ENCODE measurements around the gene EPDR1.

Gene EPDR1

GRCh38 chr7:37987732-37988131 lies 67.3 kb downstream of the EPDR1 start:
- DNase-seq (ENCODE audit: low read depth), result no peak
- no peak overlapping the region for H3K4me3 ChIP-seq (ENCODE audit: low read depth, low read length)
- TF ChIP-seq CTCF (IDR thresholded peaks at IDR 0.05; ENCODE audit: low read depth, low read length, missing control alignments), result no peak

GRCh38 chr7:37988721-37989650 lies 68.5 kb downstream of the EPDR1 start:
- no peak for DNase-seq (ENCODE audit: low read depth)
- H3K4me3 ChIP-seq (ENCODE audit: low read depth, low read length), result no peak overlapping the region
- no peak for TF ChIP-seq CTCF (IDR thresholded peaks at IDR 0.05; ENCODE audit: low read depth, low read length, missing control alignments)

- no peak for TF ChIP-seq CTCF (IDR thresholded peaks at IDR 0.05; ENCODE audit: low read depth, low read length, missing control alignments)
- no peak overlapping the region for H3K4me3 ChIP-seq (ENCODE audit: low read depth, low read length)
- DNase-seq (ENCODE audit: low read depth), result no peak
Measured at GRCh38 chr7:37990337-37990736, 69.9 kb downstream of the EPDR1 start.

GRCh38 chr7:37993060-37993501 lies 72.6 kb downstream of the EPDR1 start:
- no peak overlapping the region for H3K4me3 ChIP-seq (ENCODE audit: low read depth, low read length)
- TF ChIP-seq CTCF (IDR thresholded peaks at IDR 0.05; ENCODE audit: low read depth, low read length, missing control alignments), result no peak
- DNase-seq (ENCODE audit: low read depth), result peak; percentile 10

- no peak overlapping the region for H3K4me3 ChIP-seq (ENCODE audit: low read depth, low read length)
- no peak for TF ChIP-seq CTCF (IDR thresholded peaks at IDR 0.05; ENCODE audit: low read depth, low read length, missing control alignments)
- DNase-seq (ENCODE audit: low read depth), result no peak
Measured at GRCh38 chr7:37999673-38000072, 79.2 kb downstream of the EPDR1 start.

GRCh38 chr7:38000272-38000671 lies 79.8 kb downstream of the EPDR1 start:
- no peak overlapping the region for H3K4me3 ChIP-seq (ENCODE audit: low read depth, low read length)
- no peak for DNase-seq (ENCODE audit: low read depth)
- no peak for TF ChIP-seq CTCF (IDR thresholded peaks at IDR 0.05; ENCODE audit: low read depth, low read length, missing control alignments)
